ENCODE data around the gene RHBDD1. TPM values are rescaled to one million over a fixed set of nuclear protein-coding genes. Genes with fewer than 3 reads are reported as not detected.
A peak's percentile ranks its signal among the peaks of the same experiment; 100 is the strongest.

Gene RHBDD1
- total and polyA plus RNA-seq, 9 donors: 11.5 to 95.8 (median 49.5) TPM

DNA sequence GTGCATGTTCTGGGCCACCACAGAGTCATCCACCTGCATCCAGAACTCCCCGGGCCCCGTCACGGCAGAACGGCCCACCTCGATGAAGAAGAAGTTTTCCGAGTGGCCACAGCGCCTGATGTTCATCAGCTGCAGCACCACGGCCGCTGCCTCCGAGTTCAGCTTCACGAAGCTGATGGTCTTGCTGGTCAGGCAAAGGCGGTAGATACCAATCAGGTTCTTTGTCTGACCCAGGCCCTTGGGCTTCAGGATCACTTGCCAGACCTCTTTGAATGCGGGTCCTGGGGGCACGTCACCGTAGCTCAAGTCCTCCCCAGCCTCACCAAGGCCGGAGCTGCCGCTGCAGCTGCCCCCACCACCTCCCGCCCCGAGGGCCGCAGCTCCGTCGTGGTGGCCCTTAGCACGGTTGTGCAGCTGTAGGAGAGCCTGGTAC is 37.8 kb upstream of the RHBDD1 start:
- intact Hi-C loops (cut with DNase I): loop anchor here (2.0 to 10.0 kb wide), 15 partner anchors 46 to 1127 kb away; no protein-coding TSS in a partner anchor
- peak overlapping the region; percentile 90 to 96 for H3K27ac ChIP-seq
- peak in 2 of 5 donors; percentile 52 to 53 for DNase-seq
- H3K4me3 ChIP-seq: peak overlapping the region; percentile 93
- no peaks in the 10 kb centered on the region for H3K9me3 ChIP-seq
- no peaks in the 10 kb centered on the region for H3K36me3 ChIP-seq
- peaks cover 1% of the 10 kb centered on the region for H3K4me1 ChIP-seq (ENCODE audit: insufficient read depth)
- TF ChIP-seq EP300 (IDR thresholded peaks at IDR 0.05): no peak
- TF ChIP-seq, protein P1, sequence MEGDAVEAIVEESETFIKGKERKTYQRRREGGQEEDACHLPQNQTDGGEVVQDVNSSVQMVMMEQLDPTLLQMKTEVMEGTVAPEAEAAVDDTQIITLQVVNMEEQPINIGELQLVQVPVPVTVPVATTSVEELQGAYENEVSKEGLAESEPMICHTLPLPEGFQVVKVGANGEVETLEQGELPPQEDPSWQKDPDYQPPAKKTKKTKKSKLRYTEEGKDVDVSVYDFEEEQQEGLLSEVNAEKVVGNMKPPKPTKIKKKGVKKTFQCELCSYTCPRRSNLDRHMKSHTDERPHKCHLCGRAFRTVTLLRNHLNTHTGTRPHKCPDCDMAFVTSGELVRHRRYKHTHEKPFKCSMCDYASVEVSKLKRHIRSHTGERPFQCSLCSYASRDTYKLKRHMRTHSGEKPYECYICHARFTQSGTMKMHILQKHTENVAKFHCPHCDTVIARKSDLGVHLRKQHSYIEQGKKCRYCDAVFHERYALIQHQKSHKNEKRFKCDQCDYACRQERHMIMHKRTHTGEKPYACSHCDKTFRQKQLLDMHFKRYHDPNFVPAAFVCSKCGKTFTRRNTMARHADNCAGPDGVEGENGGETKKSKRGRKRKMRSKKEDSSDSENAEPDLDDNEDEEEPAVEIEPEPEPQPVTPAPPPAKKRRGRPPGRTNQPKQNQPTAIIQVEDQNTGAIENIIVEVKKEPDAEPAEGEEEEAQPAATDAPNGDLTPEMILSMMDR (IDR thresholded peaks at IDR 0.05): no peak
- no peak for TF ChIP-seq POLR2A (IDR thresholded peaks at IDR 0.05)
- 1 to 21% (median 5%) methylated on average over 19 to 23 of the region's 23 CpGs for WGBS, 3 donors
- H3K27me3 ChIP-seq: no peaks in the 10 kb centered on the region

DNA sequence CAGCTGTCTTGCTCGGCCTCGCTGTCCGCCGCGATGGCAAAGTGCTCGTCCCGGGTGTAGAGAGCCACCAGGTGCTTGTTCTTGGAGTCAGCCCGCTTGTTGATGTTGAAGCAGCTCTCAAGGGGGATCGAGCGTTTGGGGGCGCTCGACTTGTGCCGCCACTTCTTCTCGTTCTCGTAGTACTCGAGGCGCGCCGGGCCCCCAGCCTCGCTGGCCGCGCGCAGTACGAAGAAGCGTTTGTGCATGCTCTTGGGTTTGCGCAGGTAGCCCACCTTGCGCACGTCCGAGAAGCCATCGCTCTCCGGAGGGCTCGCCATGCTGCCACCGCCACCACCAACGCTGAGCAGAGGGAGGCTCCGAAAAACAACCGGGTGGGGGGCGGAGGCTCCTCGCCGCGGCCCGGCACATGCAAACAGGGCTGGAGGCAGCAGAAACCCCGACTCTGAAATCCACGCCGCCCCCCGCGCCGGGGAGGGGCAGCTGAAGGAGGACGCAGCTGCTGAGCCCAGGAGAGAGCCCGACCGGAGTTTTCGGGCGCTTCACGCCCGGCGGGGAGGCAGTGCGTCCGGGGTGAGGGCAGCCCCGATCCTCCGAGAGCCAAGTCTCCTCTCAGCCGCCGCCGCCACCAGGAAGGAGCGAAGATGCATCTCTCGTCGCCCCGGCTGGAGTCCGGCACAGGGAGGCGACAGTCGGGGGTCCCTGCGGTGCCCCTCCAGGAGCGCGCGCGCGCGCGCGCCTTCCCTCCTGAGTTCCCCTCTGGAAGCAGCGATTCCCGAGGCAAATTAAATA is 37.2 kb upstream of the RHBDD1 start:
- Histone ChIP-seq H3K36me3 (no peaks in the 10 kb centered on the region), H3K27ac (peak overlapping the region; percentile 90 to 96), H3K4me1 (ENCODE audit: insufficient read depth) (peaks cover 1% of the 10 kb centered on the region), H3K9me3 (no peaks in the 10 kb centered on the region), H3K27me3 (no peaks in the 10 kb centered on the region), H3K4me3 (peak overlapping the region; percentile 93)
- TF ChIP-seq, protein P1 (IDR thresholded peaks at IDR 0.05): no peak
- no peak for TF ChIP-seq EP300 (IDR thresholded peaks at IDR 0.05)
- no peak for TF ChIP-seq POLR2A (IDR thresholded peaks at IDR 0.05)
- WGBS, 3 donors: 1 to 2% (median 1%) methylated on average over 69 to 80 of the region's 80 CpGs
- intact Hi-C loops (cut with DNase I): loop anchor here (2.0 to 10.0 kb wide), 14 partner anchors 46 to 1128 kb away; no protein-coding TSS in a partner anchor
- DNase-seq: peak in 4 of 5 donors; percentile 67 to 76 (median 68)

DNA sequence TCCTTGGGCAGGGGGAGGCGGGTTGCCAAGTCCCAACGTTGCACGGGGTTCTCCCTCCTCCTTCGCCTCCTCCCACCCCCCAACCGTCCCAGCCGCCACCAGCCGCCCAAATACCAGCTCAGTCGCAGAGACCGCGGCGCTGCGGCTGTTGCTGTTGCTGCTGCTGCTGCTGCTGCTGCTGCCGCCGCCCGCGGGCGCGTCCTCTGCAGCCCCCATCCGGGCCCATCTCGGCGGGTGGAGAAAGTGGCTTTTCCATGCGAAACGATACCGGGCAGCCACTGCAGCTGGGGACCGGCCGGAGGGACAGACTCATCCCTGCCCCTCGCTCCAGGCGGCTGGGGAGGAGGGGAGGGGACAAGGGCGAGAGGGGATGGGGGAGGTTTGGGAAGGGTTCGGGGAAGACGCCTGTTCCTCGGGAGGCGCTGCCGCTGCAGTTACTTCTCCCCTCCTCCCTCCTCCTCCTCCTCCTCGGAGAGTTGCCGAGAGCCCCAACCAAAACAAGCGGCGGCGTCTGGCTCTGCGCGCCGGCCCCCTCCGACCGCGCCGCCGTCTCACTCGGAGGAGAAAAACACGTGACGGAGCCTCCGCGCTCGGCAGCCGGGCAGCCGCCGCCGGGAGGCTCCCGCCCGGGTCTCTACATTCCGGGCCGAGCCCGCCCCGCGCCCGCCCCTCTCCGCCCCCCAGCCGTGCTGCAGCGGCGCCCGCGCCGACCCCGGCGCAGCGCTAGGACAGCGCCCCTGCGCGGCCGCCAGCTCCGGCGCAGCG is 36.5 kb upstream of the RHBDD1 start, which contains the start of gene IRS1:
Gene IRS1 (minus strand): TSS at position 610 of the 765 bp plus-strand sequence. CDS start 1,082 bp downstream, outside the sequence.
- Histone ChIP-seq H3K36me3 (no peaks in the 10 kb centered on the region), H3K4me1 (ENCODE audit: insufficient read depth) (peaks cover 1% of the 10 kb centered on the region), H3K9me3 (no peaks in the 10 kb centered on the region), H3K27ac (peak within 1 kb of the TSS; percentile 90 to 96), H3K27me3 (no peaks in the 10 kb centered on the region), H3K4me3 (peak within 1 kb of the TSS; percentile 93)
- intact Hi-C loops (cut with DNase I): loop anchor here (2.0 to 10.0 kb wide), 14 partner anchors 47 to 1129 kb away; no protein-coding TSS in a partner anchor
- WGBS, 3 donors: 0 to 1% (median 1%) methylated on average over 67 to 75 of the region's 82 CpGs
- DNase-seq: peak; percentile 82 to 91 (median 87)
- TF ChIP-seq, protein P1 (IDR thresholded peaks at IDR 0.05): peak in 2 of 3 donors; percentile 40 to 74
- no peak for TF ChIP-seq EP300 (IDR thresholded peaks at IDR 0.05)
